HFFc6 (cell line): ENCODE results near the gene SHISA9. TPM values are rescaled to one million over a fixed set of nuclear protein-coding genes. Genes with fewer than 3 reads are reported as not detected.
A peak's percentile ranks its signal among the peaks of the same experiment; 100 is the strongest.

Experiments
- DNase-seq: peaks from one replicate; pipeline ENCODE4 v3.0.0-alpha.2; 2018
- H3K27ac Mint-ChIP-seq: 2 replicates; pipeline ENCODE4 v1.8.0; 2020; ENCODE audit warnings: mild to moderate bottlenecking, mixed read lengths
- H3K27me3 Mint-ChIP-seq: 2 replicates; pipeline ENCODE4 v1.8.0; 2021; ENCODE audit warnings: mild to moderate bottlenecking, moderate library complexity, mixed read lengths; ENCODE audit not compliant: insufficient read depth
- H3K36me3 Mint-ChIP-seq: 2 replicates; pipeline ENCODE4 v1.8.0; 2021; ENCODE audit warnings: low read depth, mixed read lengths
- H3K4me1 Mint-ChIP-seq: 2 replicates; pipeline ENCODE4 v1.8.0; 2020; ENCODE audit warnings: low read depth, mixed read lengths
- H3K4me3 Mint-ChIP-seq: 2 replicates; pipeline ENCODE4 v1.8.0; 2020; ENCODE audit warnings: mild to moderate bottlenecking, moderate library complexity, mixed read lengths
- H3K9me3 Mint-ChIP-seq: 2 replicates; pipeline ENCODE4 v1.8.0; 2020; ENCODE audit warnings: mild to moderate bottlenecking, mixed read lengths
- total RNA-seq, 6 experiments: library from RNA; stranded (reverse); fragmentation: NEBNext Ultra II Directional; extraction: Animal tissue kit (Norgen Biotek cat#: 25700); gene quantifications; 2 replicates in 1 of 6; 3 replicates in 5 of 6; pipeline ENCODE4 v1.2.3, GENCODE V29; 2021
- TF ChIP-seq, protein P1 (sequence below): fragments of 200-600 bp; sonication (generic); IDR thresholded peaks from 2 replicates; pipeline ENCODE4 v1.5.0; 2021; ENCODE audit warnings: antibody characterized with exemption, mild to moderate bottlenecking

The SHISA9 gene
- total RNA-seq, 6 experiments from 2014 or later: not detected

- Mint-ChIP-seq H3K36me3 (peaks cover 9% of the 10 kb centered on the region; the same call in 1 of the 2 replicates), H3K4me3 (no peak overlapping the region), H3K27ac (no peak overlapping the region), H3K4me1 (no peaks in the 10 kb centered on the region), H3K9me3 (peaks cover 20% of the 10 kb centered on the region), H3K27me3 (peaks cover 6% of the 10 kb centered on the region)
- TF ChIP-seq, protein P1, sequence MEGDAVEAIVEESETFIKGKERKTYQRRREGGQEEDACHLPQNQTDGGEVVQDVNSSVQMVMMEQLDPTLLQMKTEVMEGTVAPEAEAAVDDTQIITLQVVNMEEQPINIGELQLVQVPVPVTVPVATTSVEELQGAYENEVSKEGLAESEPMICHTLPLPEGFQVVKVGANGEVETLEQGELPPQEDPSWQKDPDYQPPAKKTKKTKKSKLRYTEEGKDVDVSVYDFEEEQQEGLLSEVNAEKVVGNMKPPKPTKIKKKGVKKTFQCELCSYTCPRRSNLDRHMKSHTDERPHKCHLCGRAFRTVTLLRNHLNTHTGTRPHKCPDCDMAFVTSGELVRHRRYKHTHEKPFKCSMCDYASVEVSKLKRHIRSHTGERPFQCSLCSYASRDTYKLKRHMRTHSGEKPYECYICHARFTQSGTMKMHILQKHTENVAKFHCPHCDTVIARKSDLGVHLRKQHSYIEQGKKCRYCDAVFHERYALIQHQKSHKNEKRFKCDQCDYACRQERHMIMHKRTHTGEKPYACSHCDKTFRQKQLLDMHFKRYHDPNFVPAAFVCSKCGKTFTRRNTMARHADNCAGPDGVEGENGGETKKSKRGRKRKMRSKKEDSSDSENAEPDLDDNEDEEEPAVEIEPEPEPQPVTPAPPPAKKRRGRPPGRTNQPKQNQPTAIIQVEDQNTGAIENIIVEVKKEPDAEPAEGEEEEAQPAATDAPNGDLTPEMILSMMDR: no peak
- no peak for DNase-seq
Observed at GRCh38 chr16:12965274-12965804, 63.9 kb downstream of the SHISA9 start.

- no peaks in the 10 kb centered on the region for H3K36me3 Mint-ChIP-seq
- no peaks in the 10 kb centered on the region for H3K4me1 Mint-ChIP-seq
- TF ChIP-seq, protein P1: no peak
- 0 out of 2 replicates have a peak, but pooled peaks cover 7% of the 10 kb centered on the region for H3K9me3 Mint-ChIP-seq
- no peak overlapping the region for H3K27ac Mint-ChIP-seq
- no peaks in the 10 kb centered on the region; the same call in 1 of the 2 replicates for H3K27me3 Mint-ChIP-seq
- DNase-seq: peak; percentile 1
- H3K4me3 Mint-ChIP-seq: no peak overlapping the region
Observed at GRCh38 chr16:12971241-12971640, 69.8 kb downstream of the SHISA9 start.

- Mint-ChIP-seq H3K36me3 (no peaks in the 10 kb centered on the region), H3K27me3 (no peaks in the 10 kb centered on the region), H3K27ac (no peak overlapping the region), H3K9me3 (0 out of 2 replicates have a peak, but pooled peaks cover 7% of the 10 kb centered on the region), H3K4me1 (no peaks in the 10 kb centered on the region), H3K4me3 (no peak overlapping the region)
- DNase-seq: no peak
- TF ChIP-seq, protein P1: no peak
Observed at GRCh38 chr16:12972246-12972645, 70.8 kb downstream of the SHISA9 start.

- DNase-seq: no peak
- no peak overlapping the region for H3K4me3 Mint-ChIP-seq
- H3K4me1 Mint-ChIP-seq: no peaks in the 10 kb centered on the region
- TF ChIP-seq, protein P1: no peak
- no peak overlapping the region for H3K27ac Mint-ChIP-seq
- H3K9me3 Mint-ChIP-seq: 0 out of 2 replicates have a peak, but pooled peaks cover 7% of the 10 kb centered on the region
- no peaks in the 10 kb centered on the region for H3K36me3 Mint-ChIP-seq
- peaks cover 1% of the 10 kb centered on the region; the same call in 1 of the 2 replicates for H3K27me3 Mint-ChIP-seq
Observed at GRCh38 chr16:12975766-12976165, 74.4 kb downstream of the SHISA9 start.

DNA sequence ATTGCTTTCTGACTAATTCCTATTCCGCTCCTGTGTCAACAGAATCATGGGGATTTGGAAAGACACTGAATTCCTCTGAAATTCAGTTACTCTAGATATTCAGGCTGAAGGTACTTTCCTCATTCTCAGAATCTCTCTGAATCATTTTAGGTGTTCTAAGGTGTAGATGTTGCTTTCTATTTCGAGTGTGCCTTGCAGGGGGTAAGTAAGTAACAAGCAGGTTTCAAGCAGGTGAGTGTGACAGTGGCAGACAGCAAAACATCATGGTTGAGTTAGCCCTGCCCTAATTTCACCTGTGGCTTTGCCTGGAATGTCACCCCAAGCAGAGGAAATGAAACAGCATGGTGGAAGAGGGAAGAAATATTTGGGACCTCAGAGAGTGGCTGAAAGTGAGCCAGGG is 75.1 kb downstream of the SHISA9 start:
- Mint-ChIP-seq H3K36me3 (no peaks in the 10 kb centered on the region), H3K27me3 (peaks cover 1% of the 10 kb centered on the region; the same call in 1 of the 2 replicates), H3K27ac (no peak overlapping the region)

More for the DNA sequence above, 75.1 kb downstream of the SHISA9 start:
- H3K4me3 Mint-ChIP-seq: no peak overlapping the region
- TF ChIP-seq, protein P1: no peak
- DNase-seq: no peak
- peaks cover 11% of the 10 kb centered on the region; the same call in 1 of the 2 replicates for H3K9me3 Mint-ChIP-seq
- no peaks in the 10 kb centered on the region for H3K4me1 Mint-ChIP-seq
